Daoy (cell line): ENCODE results near the gene MGAT5B. TPM values are rescaled to one million over a fixed set of nuclear protein-coding genes. Genes with fewer than 3 reads are reported as not detected.
"Not testable (repeated sequence)": the region's sequence is repeated elsewhere in the genome, so short reads cannot be mapped to it uniquely, and the experiment has no call there.

Experiments used
- DNase-seq: peaks from one replicate; pipeline ENCODE4 v3.0.0-alpha.2; 2015; ENCODE audit warnings: low read depth
- total RNA-seq: library from RNA; depleted of rRNA; stranded (reverse); fragments of >200 nt; shearing (Covaris generic); gene quantifications from 2 replicates; pipeline ENCODE4 v1.2.3, GENCODE V29; 2014; rRNA removed

MGAT5B gene
- 4.1 and 5.4 TPM in 2 replicates for total RNA-seq

GRCh38 chr17:76868176-76868668 is at the start of gene MGAT5B:
TSS of gene MGAT5B (plus strand) at chr17:76868404. CDS start at chr17:76869030, 626 bp downstream.
- peak; percentile 93 for DNase-seq

DNA sequence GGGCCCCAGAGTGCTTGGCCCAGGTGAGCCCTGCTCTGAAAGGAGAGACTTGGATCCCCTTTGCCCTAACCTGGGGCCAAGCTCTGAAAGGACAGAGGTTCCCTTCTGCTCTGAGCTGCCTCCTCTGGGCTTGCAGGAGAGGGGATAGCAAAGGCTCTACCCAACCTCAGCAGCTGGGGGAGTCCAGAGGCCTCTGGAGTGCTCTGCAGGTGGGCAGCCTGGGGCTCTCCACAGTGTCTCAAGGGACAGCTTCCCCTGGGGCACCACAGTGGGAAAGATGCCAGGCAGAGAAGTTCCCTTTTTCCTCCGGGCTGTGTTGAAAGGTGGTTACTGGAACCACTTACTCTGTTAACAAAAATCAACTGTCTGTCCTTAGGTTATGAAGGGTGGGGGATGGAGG is 48.2 kb upstream of the MGAT5B start:
- no peak for DNase-seq

DNA sequence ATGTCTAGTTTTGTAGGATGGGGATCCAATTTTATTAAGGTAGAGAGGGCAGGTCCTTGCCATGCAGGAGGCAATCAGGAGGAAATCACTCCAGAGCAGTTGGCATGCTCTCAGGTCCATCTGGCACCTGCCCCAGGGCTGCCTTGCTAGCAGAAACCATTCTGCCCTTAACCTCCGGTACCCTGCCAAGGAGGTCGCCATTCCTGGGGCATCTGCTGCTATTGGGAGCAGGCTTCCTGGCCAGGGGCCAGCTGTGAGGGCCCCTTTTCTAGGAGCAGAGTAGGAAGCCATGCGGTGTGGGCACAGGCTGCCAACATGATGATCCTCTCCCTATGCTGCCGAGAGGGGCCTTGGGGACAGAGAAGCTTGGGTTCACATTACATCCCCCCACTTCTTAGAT is 47.6 kb upstream of the MGAT5B start:
- DNase-seq = no peak

GRCh38 chr17:76822184-76822778 is 45.9 kb upstream of the MGAT5B start:
- DNase-seq = no peak

- DNase-seq = no peak
These were observed 44.1 kb upstream of the MGAT5B start for GRCh38 chr17:76824093-76824492.

DNA sequence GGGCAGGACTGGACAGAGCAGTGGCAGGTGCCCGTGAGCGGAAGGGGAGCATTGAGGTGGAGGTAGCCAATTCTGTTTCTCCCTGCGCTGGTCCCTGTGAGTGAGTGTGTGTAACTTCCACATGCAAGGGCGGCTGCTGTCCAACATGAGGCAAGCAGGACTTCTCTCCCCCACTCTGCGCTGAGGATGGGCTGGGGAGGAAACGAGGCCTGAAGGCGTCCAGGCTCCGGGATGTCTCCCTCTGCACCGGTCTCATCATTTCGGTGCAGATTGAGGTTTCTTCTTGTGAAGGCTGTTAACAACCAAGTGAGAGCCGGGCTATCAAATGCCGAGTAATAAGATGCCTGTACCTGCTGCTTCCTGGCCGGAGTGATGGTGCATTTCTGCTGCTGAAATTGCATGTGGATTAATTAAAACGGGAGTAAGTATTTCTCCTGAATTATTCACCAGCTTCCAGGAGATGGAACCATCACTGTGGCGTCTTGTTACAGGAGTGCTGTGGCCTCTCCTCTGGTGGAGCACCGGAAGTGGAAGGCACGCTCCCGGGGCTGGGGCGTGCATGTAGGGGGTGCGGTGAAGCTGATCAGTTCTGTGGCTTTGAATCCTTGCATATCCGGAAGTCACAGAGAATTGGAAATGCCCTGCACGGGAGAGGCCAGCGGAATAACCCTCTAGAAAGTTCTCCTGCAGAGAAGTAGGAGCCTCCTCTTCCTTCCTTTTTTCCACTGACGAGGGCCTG is 41.7 kb upstream of the MGAT5B start:
- no peak for DNase-seq

DNA sequence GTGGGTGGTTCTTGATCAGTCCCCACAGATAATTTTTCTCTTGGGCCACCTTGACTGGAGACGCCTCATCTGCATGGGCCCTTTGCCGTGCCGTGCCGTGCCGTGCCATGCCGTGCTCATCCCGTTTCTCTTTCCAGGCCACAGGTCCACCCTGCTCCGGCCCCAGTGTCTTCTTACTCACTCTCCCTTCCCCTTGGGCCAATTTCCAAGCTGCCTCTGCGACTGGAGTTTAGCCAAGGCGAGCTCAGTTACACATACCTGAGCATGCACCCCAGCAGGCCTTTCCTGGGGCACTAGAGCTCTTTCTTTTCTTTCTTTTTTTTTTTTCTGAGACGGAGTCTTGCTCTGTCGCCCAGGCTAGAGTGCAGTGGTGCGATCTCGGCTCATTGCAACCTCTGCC is 40.5 kb upstream of the MGAT5B start:
- DNase-seq = no peak

GRCh38 chr17:76830987-76831715 is 37.1 kb upstream of the MGAT5B start:
- DNase-seq = no peak

DNA sequence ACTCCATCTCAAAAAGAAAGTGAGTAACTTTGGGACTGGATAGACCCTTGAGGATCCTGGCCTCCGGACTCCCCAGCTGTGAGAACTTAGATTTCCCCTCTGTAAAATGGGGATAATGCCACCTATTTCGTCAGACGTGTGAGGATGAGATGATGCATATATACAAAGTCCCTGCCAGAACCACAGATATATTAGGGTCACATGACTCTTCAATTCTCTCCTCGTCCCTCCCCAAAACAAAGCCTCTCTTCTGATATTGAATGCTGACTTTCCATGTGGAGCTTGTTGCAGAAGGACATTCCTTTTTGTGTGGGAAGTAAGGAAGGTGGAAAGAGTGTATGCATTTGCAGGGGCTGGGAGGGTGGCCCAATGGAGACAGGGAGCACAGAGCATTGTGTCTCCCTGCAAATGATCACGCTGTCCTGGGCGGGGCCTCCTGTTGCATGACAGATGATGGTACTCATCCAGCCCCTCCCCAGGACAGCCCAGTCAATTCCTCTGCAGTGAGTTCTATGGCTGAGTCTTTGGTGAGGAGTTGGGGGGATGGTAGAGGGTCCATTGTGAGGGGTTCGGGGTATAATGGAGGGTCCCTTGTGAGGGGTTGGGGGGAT is 35.1 kb upstream of the MGAT5B start:
- DNase-seq = no peak

DNA sequence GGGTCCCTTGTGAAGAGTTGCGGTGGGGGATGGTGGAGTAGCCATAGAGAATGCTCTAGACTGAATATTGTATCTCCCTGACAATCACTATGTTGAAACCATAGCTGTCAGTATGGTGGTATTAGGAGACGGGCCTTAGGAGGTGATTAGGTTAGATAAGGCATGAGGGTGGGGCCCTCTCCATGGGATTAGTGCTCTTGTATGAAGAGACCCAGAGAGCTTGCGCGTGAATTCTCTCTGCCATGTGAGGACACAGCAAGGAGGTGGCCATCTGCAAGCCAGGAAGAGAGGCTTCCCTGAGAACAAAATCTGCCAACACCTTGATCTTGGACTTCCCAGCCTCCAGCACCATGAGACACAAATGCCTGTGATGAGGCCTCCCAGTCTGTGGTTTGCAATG is 34.5 kb upstream of the MGAT5B start:
- DNase-seq = no peak

DNA sequence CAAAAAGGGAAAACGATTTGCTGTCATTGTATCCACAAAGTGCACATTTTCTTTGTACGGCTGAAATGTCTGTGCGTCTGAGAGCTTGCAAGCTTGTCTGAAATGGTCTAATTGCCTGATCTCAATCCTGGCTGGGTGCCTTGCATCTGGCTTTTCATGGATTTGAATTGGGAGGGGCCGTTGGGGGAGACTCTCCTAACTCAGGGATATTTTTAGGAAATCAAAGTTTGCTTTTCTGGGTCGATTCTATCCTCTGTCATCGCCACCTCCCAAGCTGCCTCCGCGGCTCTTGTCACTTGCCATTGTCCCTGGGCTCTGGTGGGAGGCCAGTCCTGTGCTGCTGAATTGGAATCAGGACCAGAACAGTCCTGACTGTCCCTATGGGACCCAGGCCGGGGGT is 33.3 kb upstream of the MGAT5B start:
- DNase-seq = no peak

DNA sequence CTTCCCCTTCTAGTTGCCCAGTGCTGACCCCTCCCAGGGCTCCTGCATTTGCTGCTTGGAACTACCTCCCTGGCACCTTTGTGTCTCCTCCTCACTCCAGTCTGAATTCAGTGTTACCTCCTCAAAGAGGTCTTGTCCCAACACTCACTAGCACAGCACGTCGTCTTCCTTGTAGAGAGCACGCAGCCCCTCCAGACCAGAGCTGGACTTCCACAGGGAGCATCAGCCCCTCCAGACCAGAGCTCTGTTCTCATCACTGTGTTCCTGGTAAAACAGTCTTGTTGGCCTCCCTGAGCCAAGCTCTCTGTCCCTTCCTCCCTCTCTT is 27.8 kb upstream of the MGAT5B start:
- DNase-seq = no peak

DNA sequence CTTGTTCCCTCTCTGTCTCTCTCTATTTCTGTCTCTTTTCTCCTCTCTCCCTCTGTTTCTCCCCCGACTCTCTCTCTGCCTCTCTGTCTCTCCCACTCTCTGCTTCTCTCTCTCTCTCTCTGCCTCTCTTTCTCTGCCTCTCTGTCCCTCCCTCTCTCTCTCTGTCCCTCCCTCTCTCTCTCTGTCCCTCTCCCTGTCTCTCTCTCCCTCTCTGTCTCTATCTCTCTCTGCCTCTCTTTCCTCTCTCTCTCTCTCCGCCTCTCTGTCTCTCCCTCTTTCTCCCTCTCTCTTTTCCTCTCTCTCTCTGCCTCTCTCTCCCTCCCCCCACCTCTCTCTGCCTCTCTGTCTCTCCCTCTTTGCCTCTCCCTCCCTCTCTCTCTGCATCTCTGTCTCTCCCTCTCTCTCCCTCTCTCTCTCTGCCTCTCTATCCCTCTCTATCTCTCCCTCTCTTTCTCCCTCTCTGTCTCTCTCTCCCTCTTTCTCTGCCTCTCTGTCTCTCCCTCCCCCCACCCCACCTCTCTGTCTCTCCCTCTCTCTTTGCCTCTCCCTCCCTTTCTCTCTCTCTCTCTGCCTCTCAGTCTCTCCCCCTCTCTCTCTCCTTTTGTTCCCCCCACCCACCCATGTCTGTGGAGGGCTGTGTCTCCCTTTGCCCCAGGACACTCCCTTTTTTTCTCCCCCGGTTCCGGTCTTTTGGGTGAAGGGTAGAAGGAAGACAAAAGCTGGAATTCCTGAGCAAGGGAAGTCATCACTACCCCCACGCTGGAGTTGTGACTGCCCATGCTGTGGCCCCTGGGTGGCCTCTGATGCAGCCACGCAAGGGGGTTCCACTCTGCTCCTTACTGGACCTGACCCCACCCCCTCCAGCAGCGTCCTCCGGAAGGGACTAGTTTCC is 27.1 kb upstream of the MGAT5B start:
- peak; percentile 30 for DNase-seq

DNA sequence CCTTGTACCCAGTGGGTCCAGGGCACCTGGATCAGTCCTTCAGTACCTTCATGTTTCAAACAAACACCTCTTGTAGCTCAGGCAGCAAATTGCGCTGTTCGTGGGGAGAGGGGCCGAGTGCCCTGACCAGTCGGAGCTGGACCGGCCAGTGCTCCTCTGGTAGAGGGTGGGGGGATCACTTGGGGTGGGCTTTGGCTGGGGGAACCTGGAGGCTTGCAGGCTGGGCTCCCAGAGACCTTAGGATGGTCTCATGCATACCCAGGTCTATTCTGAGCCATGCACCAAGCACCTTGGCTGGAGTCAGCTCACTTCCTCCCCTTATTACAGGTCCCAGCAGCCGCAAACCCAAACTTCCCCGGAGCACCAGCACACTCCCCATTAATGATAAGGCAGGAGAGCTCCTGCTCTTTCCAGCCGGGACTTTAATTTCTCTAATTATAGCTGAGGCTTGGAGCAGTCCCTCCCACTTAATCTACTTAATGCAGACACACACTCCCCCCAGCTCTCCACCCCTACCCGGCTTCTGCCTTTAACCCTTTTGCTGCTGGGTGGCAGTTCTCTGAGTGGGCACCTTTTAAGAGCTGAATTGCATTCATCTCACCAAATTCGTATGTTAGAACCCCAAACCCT is 26.3 kb upstream of the MGAT5B start:
- no peak for DNase-seq

GRCh38 chr17:76843068-76843467 is 25.1 kb upstream of the MGAT5B start:
- not testable (repeated sequence) for DNase-seq

GRCh38 chr17:76843703-76844484 is 24.3 kb upstream of the MGAT5B start:
- DNase-seq = peak; percentile 39

DNA sequence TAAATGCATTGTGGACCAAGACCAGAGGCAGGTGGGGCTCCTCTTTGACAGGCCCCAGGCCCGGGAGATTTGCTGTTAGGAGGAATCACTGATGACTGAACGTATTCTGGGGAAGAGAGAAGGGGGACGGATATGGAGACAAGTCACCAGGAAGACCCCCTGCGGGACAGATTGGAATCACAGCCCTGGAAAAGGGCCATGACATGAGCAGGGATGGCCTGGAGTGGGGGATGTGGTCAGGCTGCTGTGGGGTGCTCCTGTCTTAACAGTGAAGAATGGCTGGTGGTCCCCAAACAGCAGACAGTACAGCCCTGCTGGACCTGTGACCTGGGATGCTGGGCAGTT is 23.7 kb upstream of the MGAT5B start:
- DNase-seq = no peak

- DNase-seq = no peak
These were observed 23.4 kb upstream of the MGAT5B start for GRCh38 chr17:76844846-76845245.

DNA sequence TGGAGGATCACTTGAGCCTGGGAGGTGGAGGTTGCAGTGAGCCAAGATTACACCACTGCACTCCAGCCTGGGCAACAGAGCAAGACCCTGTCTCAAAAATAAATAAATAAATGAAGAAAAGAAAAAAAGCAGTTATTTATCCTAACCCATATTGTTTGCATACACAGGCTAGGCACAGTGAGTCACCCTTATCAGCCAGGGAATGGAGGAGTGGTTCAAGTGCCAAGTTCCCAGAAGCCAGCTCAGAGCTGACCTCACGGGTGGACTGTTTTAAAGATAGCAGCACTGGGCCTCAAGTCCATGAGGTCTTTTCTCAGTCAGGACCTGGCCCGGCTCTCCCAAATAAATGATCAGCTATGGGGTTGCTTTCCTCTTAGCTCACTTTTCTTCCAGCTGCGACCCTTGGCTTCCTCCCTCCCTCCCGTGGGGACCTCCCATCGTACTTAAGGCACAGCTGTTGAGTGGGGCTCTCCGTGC is 22.6 kb upstream of the MGAT5B start:
- peak; percentile 51 for DNase-seq

DNA sequence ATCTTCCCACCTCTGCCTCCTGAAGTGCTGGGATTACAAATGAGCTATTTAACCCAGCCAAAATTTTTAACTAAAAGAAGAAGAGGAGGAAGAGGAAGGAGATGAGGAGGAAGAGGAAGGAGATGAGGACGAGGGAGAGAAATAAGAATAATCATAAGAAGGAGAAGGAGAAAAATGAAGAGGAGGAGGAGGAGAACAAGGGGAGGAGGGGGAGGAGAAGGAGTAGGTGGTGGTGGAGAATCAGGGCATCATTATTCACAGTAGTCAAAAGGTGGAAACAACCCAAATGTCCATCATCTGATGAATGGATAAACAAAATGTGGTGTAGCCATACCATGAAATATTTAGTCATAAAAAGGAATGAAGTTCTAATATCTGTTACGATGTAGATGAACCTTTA is 21.2 kb upstream of the MGAT5B start:
- DNase-seq = no peak
